GM19328 (cell line): ENCODE results near the gene NPHP4.

Experiments used
- ATAC-seq: cut with Tn5 transposase; IDR thresholded peaks from one replicate; pipeline ENCODE4 v1.9.1; 2021; ENCODE audit warnings: mild to moderate bottlenecking, moderate library complexity; ENCODE audit not compliant: unreplicated experiment

Gene NPHP4

DNA sequence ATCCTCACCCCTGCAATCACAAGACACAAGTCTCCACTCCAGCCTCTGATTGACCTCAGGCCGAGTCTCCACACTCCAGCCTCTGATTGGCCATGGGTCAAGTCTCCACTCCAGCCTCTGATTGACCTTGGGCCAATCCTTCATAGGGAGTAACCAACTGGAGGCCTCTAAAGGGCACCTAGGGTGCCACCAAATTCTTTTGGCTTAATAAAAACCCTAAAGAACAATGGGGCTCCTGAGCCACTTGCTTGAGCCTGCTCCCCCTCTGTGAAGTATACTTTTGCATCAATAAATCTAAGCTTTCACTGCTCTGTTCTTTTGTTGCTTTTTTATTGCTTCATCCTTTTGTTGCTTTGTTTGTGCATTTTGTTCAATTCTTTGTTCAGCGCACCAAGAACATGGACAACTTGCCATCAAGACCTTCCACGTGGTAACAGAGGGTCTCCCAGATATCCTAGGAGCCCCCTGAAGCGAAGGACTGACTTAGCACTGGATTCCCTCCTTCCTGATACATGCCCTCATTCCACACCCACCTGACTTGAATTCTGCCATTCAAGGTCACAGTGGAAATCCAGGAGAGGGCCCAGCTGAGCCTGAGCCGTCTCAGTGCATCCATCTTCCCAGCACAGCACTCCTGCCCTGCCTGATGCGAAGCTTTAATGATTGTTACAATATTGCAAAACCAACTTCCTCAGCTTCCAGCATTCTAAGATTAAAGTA lies 152.9 kb downstream of the NPHP4 start:
- no peak for ATAC-seq

DNA sequence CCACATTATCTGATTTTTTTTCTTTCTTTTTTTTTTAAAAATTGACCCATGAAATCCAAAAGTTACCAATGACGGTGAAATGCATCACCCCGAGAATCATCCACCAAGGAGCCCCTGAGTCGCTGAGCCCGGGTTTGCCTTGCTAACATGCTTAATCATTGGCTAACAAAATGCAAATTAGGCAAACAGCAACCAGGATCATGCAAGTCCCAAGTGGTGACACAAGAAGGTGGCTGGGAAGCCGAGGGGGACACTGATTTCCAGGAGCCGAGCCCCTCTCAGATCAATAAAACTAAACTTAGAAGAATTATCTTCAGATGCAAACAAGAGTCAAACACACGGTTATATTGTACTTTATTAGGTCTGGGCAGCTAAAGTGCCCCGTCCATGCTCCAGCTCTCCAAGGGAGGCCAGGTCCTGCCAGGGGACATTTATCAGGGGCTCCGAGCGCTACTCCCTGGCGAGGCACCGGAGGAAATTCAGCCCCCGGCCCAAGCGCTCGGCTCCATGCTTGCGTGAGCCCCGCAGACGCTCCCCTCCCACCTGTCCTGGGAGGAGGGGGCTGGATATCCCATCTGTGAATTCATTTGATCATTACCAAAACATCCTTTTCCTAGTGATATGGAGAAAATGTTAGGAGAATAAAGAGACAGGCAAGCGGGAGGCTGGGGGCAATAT lies 154.1 kb downstream of the NPHP4 start:
- ATAC-seq: no peak

DNA sequence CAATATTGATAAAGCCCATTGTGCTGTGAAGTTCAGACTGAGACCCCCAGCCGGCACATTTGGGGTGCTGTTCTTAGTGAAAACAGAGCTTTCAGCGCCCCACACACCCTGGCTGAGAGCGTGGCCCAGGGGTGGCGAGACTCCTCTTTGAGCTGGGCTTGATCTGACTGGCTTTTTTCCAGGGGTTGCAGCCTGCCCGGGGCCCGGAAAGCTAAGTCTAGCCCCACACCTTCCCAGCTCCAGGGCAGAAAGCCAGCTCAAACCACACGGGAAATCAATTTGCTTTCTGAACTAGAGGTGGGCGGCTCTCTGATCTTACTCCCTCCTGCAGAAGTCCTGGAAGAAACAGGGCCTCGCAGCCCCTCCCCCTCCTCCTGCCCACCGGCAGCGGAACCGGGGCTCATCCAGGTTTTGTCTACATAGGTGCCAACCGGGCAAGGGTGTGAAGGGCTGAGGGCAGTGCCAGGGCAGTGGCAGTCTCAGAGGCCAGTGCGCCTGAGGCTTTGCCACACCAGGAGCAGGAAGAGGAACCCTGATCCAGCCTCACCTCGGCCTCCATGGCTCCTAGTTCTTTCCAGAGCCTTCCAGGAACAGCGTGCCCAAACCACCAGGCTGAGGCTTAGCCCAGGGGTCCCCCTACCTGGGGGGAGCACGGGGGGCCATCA lies 155.3 kb downstream of the NPHP4 start:
- ATAC-seq: no peak

DNA sequence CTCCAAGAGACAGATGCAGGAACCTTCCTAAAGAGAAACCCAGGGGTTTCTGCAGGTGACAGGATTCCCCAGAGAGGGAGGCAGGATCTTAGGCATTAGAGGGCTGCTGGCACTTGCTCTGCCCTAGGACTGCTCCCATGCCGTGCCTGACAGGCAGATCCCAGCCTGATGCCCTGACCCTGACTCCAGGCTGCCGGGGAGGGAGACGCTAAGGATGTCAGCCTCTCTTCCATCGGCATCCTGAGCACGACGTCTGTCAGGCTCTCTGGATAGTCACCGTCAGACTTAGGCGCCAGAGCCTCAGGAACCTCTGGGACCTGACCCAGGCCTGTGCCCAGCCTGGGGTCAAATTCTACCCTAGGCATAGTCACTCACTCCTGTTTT lies 157.1 kb downstream of the NPHP4 start:
- no peak for ATAC-seq

DNA sequence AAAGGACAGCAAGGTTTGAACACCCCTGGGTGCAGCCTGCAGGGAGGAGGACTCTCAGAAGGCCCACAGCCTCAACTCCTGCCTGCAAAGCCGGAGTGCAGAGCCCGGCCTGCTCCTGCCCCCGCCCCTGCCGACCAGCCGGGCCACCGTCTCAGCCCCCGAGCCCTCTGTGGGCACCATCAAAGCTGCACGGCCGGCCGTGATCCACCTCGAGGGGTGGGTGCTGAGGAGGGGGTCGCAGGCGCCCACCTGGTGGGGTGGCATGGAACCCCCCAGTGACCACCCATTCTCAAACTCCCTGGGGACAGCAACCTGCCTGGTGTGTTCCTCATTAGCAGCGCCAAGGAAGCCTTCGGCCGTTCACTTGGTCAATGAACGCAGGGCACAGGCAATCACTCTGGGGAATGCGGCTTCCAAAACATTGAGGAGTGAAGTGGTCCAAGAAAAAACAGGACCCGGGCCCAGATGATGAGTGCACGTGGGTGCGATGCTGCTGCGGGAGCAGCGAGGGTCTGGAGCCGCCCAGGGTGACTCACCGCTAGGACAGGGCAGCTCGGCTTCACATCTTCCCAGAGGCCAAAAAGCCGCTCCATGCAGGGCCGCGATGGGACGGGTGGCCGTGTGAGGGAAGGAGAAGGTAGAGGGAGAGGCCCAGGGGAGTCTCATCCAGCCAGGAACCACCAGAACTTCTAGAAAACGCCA lies 157.6 kb downstream of the NPHP4 start:
- no peak for ATAC-seq

DNA sequence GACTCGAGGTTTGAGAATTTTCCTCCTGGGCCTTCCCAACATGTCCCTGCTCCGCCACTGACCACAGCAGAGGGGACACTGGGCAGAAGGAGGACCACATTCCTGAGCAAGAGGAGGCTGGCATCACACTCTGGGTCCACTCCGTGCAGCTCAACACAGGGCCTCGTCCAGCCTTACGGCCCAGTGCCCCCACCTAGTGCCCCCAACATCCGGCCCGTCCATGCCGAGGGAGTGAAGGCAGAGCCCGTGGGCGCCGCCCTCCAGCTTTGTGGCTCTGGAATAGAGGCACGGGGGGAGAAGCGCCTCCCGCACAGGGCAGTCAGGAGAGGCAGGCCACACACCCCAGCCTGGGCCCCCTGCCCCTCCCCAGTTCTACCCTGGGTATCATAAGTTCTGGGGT lies 158.3 kb downstream of the NPHP4 start:
- no peak for ATAC-seq

DNA sequence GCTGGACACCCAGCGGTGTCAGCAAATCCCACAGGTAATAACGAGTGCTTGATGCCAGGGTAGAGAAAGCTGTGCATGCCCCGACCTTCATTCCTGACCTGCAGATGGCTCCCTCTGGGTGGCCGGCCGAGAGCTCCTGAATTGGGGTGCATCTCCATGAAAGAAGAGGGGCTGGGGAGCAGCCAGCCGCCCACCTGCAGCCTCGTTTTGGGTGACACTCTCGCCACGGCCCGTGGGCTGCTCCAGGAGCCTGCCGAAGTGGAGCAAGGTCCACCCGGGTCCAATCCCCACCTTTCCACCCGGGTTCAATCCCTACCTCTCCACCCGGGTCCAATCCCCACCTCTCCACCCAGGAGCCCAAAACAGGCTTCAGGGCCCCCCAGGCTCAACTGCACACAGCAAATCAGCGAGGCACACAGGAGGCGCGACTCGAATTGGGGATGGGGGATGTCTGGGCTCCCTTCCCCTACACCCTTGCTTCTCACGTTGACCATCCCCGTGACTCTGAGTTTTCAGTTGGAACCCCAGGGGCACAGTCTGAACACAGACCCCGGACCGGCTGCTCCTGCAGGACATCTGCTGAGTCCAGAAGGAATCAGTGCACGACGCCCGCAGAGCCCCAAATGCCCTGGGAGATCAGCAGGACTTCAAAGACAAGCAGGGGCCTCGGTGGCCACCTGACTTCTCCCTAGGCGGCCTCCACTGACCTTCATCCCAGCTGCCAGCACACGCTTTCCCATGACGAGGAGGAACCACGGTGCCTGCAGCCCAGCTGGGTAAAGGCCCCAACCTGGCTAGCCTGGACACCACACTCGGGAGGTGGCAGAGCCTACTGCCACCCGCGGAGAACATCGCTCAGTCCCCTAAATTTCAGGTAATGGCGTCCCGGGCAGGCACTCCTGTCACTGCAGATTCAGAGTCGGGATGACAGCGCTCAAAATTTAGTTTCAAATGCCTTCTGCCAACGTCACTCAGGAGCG lies 159.0 kb downstream of the NPHP4 start:
- no peak for ATAC-seq

DNA sequence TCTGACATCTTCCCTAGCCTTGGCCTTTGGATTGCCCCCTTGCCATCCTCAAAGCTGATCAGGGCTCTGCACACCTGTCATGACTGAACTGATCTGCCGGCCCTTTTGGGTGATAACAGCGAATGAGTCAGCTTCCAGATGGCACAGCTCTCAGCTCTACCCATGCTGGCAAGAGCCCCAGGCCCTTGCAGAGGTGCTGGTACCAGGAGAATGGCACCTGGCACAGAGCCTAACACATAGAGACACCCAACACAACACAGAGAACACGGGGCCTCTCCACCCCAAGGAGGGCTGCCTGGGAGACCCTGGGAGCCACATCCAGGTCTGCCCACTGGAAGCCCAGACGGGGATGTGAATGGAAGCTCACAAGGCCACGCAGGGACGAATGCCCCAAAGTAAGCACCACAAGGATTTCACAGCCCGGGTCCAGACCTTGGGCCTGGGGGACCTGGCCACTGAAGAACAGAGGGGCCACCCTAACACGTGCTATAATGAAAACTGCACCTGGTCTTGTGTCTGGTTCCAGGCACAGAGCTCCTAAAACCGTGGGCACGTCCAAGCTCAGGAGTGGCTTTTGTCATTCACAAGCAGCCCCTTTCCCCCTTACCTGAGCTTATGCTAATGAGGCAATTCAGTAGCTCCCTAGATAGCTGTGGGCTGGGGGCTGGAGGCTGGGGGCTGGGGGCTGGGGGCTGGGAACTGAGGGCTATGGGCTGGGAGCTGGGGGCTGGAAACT lies 160.5 kb downstream of the NPHP4 start:
- no peak for ATAC-seq

DNA sequence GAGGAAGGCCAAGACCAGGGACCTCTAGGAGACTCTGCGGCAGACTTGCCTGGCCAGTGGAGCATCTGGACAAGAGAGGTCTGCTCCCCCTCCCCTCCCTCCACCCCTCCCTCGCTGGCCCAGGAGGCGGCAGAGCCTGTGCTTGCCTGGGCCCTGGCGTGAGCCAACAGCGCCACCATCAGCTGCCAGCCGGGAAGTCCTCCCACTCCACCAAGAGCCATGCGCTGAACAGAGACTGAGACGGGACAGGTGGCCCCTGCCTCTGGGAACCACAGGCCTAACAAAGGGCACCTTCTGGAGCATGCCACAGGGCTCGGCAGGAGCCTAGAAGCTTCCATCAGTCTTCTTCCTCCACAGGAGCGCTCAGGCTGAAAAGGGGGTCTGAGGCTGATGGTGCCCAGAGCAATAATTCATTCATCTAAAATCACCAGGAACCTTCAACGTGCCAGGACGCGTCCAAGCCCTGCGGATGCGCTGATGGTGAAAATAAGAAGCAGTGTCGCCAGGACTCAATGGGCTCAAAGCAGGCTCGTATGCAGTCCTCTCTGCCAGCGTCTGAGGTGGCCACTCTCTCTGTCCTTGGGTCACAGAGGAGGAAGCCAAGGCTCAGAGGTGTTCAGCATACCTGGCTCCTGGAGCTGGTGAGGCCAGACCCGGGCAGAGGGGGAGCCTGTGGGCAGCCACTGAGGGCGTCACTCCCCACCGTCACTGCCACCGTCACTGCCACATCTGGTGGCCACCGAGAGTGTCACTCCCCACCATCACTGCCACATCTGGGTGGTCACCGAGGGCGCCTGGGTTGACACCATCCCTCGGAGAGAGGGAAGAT lies 161.2 kb downstream of the NPHP4 start:
- ATAC-seq: no peak

DNA sequence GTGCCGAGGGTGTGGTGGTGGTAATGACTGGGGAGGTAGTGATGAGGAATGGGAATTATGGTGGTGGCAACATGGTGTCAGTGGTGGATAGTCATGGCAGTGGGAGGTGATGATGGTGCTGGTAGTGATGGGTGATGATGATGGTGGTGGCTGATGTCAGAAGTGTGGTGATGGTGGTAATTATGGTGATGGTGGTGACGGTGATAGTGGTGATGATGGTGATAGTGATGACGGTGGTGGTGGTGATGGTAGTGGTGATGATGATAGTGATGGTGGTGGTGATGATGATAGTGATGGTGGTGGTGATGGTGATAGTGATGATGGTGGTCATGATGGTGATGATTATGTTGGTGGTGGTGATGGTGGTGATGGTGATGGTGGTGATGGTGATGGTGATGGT lies 162.8 kb downstream of the NPHP4 start:
- ATAC-seq: no peak

DNA sequence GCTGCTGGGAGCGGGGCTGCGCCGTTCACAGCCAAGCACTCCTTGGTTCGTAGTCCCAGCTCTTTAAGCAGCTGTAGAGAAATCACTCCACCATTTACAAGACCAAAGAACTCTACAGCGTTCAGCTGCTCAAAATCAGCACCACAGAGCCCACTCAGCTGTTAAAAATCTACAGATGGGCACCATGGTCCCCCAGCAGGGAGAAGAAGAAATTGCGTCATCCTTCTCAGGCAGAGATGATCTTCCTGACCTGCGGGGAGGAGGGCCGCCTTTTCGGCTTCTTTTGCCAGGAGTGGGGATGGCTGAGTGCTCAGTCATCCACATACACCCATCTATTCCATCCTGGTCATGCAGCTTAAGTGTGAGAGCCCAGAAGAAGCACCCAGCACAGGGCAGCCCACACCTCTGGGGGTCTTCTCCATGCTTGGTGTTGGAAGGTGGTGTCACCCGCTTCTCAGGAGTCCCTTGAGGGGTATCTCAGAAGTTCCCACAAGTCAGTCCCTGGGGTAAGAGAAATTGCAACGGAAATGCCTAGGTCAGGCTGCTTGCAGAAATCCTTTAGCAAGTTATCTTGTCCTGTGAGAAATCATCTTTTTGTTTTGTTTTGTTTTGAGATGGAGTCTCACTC lies 163.8 kb downstream of the NPHP4 start:
- ATAC-seq: no peak

DNA sequence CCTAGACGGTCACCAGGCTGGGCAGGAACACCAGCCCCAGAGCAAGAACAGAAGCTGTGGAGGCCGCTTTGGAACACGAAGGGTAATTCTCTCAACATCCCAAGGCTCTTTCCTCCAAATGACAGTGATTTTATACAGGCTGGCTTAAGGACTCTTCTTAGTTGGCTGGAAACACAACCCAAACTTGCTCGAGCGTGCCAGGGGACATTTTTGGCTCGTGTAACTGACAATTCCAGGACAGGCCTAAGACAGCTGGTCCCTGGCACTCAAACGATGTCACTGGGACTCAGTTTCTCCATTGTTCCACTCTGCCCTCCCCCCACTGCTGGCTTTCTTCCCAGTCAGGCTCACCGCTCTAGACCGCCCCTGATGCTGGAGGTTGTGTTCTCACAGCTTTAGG lies 164.7 kb downstream of the NPHP4 start:
- ATAC-seq: no peak

DNA sequence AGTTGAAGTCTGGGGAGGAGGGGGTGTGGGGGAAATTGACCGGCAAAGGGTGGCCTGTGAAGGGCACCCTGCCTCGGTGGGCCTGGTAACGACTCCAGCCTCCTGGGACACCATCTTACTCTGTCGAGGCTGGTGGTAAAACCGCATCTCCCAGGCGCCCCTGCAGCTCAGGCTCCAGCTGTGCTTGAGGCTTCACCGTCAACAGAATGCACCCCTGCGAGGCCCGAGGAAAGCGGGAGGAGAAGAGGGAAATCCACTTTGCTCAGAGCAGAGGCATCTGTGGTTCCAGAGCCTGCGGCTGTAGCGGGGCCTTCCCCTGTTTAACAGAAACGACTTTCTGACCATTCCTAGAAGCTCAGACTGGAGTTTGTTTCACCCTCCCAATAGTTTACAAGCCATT lies 165.6 kb downstream of the NPHP4 start:
- ATAC-seq: no peak

DNA sequence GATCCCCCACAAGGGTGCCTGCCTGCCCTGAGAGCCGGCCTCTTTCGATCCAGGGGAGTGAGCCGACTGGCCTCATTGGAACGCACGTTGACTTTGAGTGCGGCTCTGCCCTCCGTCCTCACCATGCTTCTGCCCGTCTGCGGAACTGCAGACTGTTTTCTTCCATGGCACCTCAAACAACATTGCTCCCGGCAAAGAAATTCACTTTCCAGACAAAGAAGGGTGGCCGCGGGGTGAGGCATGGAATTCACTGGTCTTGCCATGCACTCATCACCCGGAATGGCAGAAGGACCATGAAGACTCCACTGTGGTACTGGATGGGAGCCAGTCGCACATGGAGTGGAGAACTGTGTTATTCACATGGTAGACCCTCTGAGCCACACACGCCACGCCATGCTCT lies 169.5 kb downstream of the NPHP4 start:
- no peak for ATAC-seq

DNA sequence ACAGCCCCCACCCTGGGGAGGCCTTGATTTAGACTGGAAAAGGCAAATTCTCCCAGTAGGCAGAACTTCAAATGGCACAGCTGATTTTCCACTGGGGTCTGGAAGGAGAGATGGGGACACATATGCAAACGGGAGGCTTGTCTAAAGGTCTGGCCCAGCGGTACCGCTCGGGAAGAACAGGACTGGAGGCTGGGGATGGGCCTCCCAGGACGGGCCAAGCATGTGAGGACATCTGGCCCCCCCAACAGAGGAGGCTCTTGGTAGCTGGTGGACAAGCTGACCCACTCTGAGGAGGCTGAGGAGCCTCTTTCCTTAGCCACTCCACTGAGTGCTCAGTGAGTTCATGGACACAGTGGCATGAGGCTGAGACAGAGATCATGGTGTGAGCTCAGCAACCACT lies 170.0 kb downstream of the NPHP4 start:
- ATAC-seq: no peak

DNA sequence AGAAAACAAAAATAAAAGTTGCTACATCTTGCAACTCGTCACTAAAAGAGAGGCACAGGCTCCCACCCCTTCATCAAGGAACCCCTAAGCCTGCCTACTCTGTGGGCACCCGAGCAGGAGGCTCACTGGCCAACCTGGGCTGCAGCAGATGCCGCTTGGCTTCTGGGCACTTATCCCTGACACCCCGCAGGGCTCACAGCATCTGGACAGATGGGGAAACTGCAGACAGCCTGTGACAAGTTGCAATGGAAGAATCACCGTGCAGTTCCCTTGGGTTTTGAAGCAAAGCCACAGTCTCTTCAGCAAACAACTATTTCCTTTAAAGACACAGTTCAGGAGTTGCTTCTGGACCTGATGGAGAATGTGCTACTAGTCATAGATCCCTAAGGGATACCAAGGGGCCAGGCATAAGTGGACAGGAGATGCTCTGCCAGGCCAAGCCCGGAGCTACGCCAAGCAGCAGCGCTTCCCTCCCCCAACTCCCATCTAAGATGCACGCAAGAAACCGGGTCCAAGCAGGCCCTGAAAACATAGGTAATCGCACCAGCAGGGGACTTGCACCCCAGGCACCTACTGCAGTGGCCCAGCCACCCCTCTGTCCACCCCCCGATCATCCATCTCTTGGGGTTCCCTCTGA lies 170.6 kb downstream of the NPHP4 start:
- no peak for ATAC-seq

DNA sequence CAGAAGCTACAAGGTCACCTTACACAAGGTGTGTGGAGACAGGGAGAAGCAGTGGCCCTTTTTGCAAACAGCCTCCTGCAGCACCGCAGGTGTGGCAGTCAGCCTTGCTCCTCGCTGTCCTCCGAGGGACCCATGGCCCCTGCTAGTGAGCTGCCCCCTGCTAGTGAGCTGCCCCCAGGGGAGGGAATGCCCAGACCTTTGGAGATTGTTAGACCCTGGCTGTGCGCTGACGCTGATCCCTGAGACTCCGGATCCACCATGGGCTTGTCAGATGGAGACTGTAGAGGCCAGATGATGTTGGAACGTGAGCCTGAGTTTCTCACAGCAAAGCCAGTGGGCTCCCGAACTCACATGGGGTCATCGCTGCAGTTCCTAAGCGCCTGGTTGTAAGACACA lies 172.2 kb downstream of the NPHP4 start:
- no peak for ATAC-seq

DNA sequence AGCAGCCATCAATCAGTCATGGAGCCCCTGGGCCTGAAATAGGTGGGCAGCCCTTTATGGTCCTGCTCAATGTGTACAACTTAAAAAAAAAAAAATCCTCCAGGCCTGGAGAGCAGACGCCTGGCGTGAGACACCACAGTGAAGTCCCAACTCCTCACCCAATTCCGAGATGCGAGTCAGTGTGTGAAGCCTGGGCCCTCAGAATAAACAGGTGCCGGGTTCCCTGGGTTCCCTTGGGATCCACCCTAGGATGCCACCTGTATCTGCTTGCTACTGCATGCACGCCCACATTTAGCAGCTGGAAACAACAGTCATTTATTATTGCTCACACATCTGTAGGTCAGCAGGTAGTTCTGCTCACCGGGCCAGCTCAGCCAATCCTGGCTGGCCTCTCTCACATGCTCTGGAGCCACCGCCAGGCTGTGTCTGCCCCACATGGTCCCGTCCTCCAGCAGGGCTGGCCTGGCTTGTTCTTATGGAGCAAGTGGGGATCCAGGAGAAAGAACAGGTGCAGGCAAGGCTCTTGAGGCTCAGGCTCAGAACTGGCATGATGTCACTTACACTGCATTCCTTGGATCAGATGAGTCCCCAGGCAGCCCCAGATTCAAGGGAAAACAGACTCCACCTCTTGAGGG lies 172.7 kb downstream of the NPHP4 start:
- ATAC-seq: no peak
